IMR-90 (cell line): ENCODE measurements around the gene ZNF524. TPM values are rescaled to one million over a fixed set of nuclear protein-coding genes. Genes with fewer than 3 reads are reported as not detected.

Source experiments
- ATAC-seq: fragments of 200-7000 bp; cut with Tn5 transposase; 2 replicates; pipeline ENCODE4 v1.9.1; 2020; ENCODE audit warnings: low read depth, mild to moderate bottlenecking, moderate library complexity
- BruUV-seq: library from RNA; stranded (reverse); fragments of 400-500 nt; replicated peaks from 2 replicates; lab custom pipeline; 2021; lab: Mats Ljungman, UMichigan
- CTCF ChIA-PET: fragments of 300-600 bp; formaldehyde crosslinking; extraction: SDS; loops from one replicate; lab custom pipeline; 2021; ENCODE audit warnings: antibody characterized with exemption; lab: Yijun Ruan, JAX
- POLR2A ChIA-PET: fragments of 300-600 bp; sonication (Branson Sonifier 250); formaldehyde crosslinking; loops from one replicate; lab custom pipeline; 2022; ENCODE audit warnings: antibody characterized with exemption; ENCODE audit not compliant: unreplicated experiment; lab: Charles Lee
- DNase-seq: peaks from one replicate; pipeline ENCODE4 v3.0.0; 2013
- H2AFZ ChIP-seq: replicated peaks from 2 replicates; pipeline ENCODE3; 2013; ENCODE audit warnings: low read length, mild to moderate bottlenecking; ENCODE audit not compliant: poor library complexity
- H2AK5ac ChIP-seq: 2 replicates; pipeline ENCODE4 v1.6.1; 2013; ENCODE audit warnings: low read depth, low read length, inconsistent platforms
- H2AK9ac ChIP-seq: replicated peaks from 2 replicates; pipeline ENCODE3; 2013; ENCODE audit warnings: mild to moderate bottlenecking, low read depth, low read length, moderate library complexity; ENCODE audit not compliant: poor library complexity
- H2BK120ac ChIP-seq: 2 replicates; pipeline ENCODE4 v1.6.1; 2013; ENCODE audit warnings: low read depth, low read length, inconsistent platforms
- H2BK15ac ChIP-seq: 3 replicates; pipeline ENCODE4 v1.6.1; 2013; ENCODE audit warnings: low read depth, low read length, inconsistent platforms
- H2BK20ac ChIP-seq: 2 replicates; pipeline ENCODE4 v1.6.1; 2013; ENCODE audit warnings: low read depth, mild to moderate bottlenecking, inconsistent platforms, low read length, moderate library complexity
- H2BK5ac ChIP-seq: 2 replicates; pipeline ENCODE4 v1.6.1; 2013; ENCODE audit warnings: mild to moderate bottlenecking, low read depth, low read length, inconsistent platforms; ENCODE audit not compliant: poor library complexity, severe bottlenecking
- H3K14ac ChIP-seq: replicated peaks from 2 replicates; pipeline ENCODE4 v1.6.1; 2013; ENCODE audit warnings: low read depth, low read length, inconsistent platforms
- H3K18ac ChIP-seq: 2 replicates; pipeline ENCODE4 v1.6.1; 2013; ENCODE audit warnings: low read depth, low read length, control low read depth
- H3K23ac ChIP-seq: 2 replicates; pipeline ENCODE4 v1.6.1; 2013; ENCODE audit warnings: low read depth, low read length, inconsistent platforms
- H3K27ac ChIP-seq: 2 replicates; pipeline ENCODE4 v1.5.1; 2013; ENCODE audit warnings: mild to moderate bottlenecking, control low read depth, low read length; ENCODE audit not compliant: insufficient read depth
- H3K27me3 ChIP-seq: 2 replicates; pipeline ENCODE4 v1.6.1; 2013; ENCODE audit warnings: low read length; ENCODE audit not compliant: control insufficient read depth, insufficient read depth
- H3K36me3 ChIP-seq: 2 replicates; pipeline ENCODE4 v1.6.1; 2013; ENCODE audit warnings: low read length, mixed read lengths; ENCODE audit not compliant: control insufficient read depth, insufficient read depth
- H3K4ac ChIP-seq: 2 replicates; pipeline ENCODE4 v1.6.1; 2013; ENCODE audit warnings: low read depth, low read length, inconsistent platforms
- H3K4me1 ChIP-seq: 2 replicates; pipeline ENCODE4 v1.6.1; 2013; ENCODE audit warnings: low read length, mixed read lengths; ENCODE audit not compliant: control insufficient read depth, insufficient read depth
- H3K4me2 ChIP-seq: 2 replicates; pipeline ENCODE4 v1.6.1; 2013; ENCODE audit warnings: low read depth, mild to moderate bottlenecking, control low read depth, low read length, moderate library complexity
- H3K4me3 ChIP-seq: 2 replicates; pipeline ENCODE4 v1.5.1; 2013; ENCODE audit warnings: low read depth, mild to moderate bottlenecking, control low read depth, low read length, moderate library complexity; ENCODE audit not compliant: insufficient read depth
- H3K56ac ChIP-seq: 2 replicates; pipeline ENCODE4 v1.6.1; 2013; ENCODE audit warnings: low read length, inconsistent platforms; ENCODE audit not compliant: insufficient read depth; ENCODE audit errors: extremely low read depth
- H3K79me1 ChIP-seq, 2 experiments: 2 replicates each; pipeline ENCODE4 v1.6.1; 2013; ENCODE audit warnings: low read length in 2 of 2, inconsistent platforms in 1 of 2, low read depth in 1 of 2
- H3K9ac ChIP-seq: 2 replicates; pipeline ENCODE4 v1.6.1; 2013; ENCODE audit warnings: low read depth, low read length, control low read depth
- H3K9me1 ChIP-seq: 2 replicates; pipeline ENCODE4 v1.6.1; 2013; ENCODE audit warnings: low read length, inconsistent platforms; ENCODE audit not compliant: insufficient read depth
- H3K9me3 ChIP-seq: 2 replicates; pipeline ENCODE4 v1.6.1; 2013; ENCODE audit warnings: low read length; ENCODE audit not compliant: control insufficient read depth, insufficient read depth
- H4K20me1 ChIP-seq: 2 replicates; pipeline ENCODE4 v1.6.1; 2013; ENCODE audit warnings: low read length, inconsistent platforms; ENCODE audit not compliant: insufficient read depth
- H4K5ac ChIP-seq: 2 replicates; pipeline ENCODE4 v1.6.1; 2013; ENCODE audit warnings: mild to moderate bottlenecking, low read depth, low read length, control low read depth
- H4K8ac ChIP-seq, 2 experiments: 2 replicates each; pipeline ENCODE4 v1.6.1; 2013; ENCODE audit warnings: low read depth in 2 of 2, low read length in 2 of 2, control low read depth in 1 of 2, inconsistent platforms in 1 of 2
- H4K91ac ChIP-seq: 2 replicates; pipeline ENCODE4 v1.6.1; 2013; ENCODE audit warnings: low read depth, low read length, inconsistent platforms; ENCODE audit not compliant: insufficient read depth
- CEBPB ChIP-seq: IDR thresholded peaks from 2 replicates; pipeline ENCODE4 v1.6.1; 2012; ENCODE audit warnings: low read depth, low read length, improper control_type of control experiment
- CHD1 ChIP-seq: IDR thresholded peaks from 2 replicates; pipeline ENCODE4 v1.6.1; 2012; ENCODE audit warnings: low read depth, low read length, improper control_type of control experiment
- FOS ChIP-seq: fragments of 150-350 bp; IDR thresholded peaks from 2 replicates; pipeline ENCODE4 v1.6.1; 2016; ENCODE audit warnings: low read depth, low read length
- NFE2L2 ChIP-seq: fragments of 150-350 bp; IDR thresholded peaks from 2 replicates; pipeline ENCODE4 v1.6.1; 2016; ENCODE audit warnings: low read depth, mild to moderate bottlenecking, low read length
- POLR2A ChIP-seq: IDR thresholded peaks from 2 replicates; pipeline ENCODE4 v1.6.1; 2012; ENCODE audit warnings: mild to moderate bottlenecking, low read depth, low read length
- RCOR1 ChIP-seq: IDR thresholded peaks from 2 replicates; pipeline ENCODE4 v1.6.1; 2012; ENCODE audit warnings: mild to moderate bottlenecking, low read length, improper control_type of control experiment; ENCODE audit not compliant: insufficient replicate concordance
- RFX5 ChIP-seq: IDR thresholded peaks from 2 replicates; pipeline ENCODE4 v1.8.0; 2012; ENCODE audit warnings: low read depth, mild to moderate bottlenecking, low read length, moderate library complexity
- SMC3 ChIP-seq: fragments of 150-350 bp; IDR thresholded peaks from 2 replicates; pipeline ENCODE4 v1.6.1; 2016; ENCODE audit warnings: low read depth, mild to moderate bottlenecking, antibody characterized with exemption, low read length, moderate library complexity
- WGBS, 2 experiments: methylation state at CpG; one replicate each; pipeline versions ENCODE4 v1.1.5 to v1.1.7; 2013; ENCODE audit warnings: missing lambda C conversion rate in 2 of 2; ENCODE audit not compliant: insufficient read length in 1 of 2; ENCODE audit errors: extremely low coverage in 2 of 2; 5-methylcytosine and 5-hydroxymethylcytosine counted together
- dilution Hi-C: fragments of 300-500 bp; cut with HindIII; formaldehyde crosslinking; loops from one replicate; pipeline ENCODE4 v1.14.3; 2018; ENCODE audit warnings: low sequenced_read_pairs; ENCODE audit not compliant: unreplicated experiment
- in situ Hi-C: fragments of 300-500 bp; cut with MboI; formaldehyde crosslinking; loops from 3 replicates; pipeline ENCODE4 v1.14.3; 2019; ENCODE audit warnings: low sequenced_read_pairs, inconsistent platforms, mixed read lengths
- intact Hi-C: fragments of 100-400 bp; cut with micrococcal nuclease; formaldehyde crosslinking; loops from 2 replicates; pipeline ENCODE4 v1.10.0; 2022
- polyA plus RNA-seq, 3 experiments: library from polyadenylated mRNA; depleted of rRNA; stranded (reverse); fragments of >200 nt; gene quantifications; 2 replicates each; pipeline ENCODE4 v1.2.3, GENCODE V29; 2012; ENCODE audit warnings: low replicate concordance in 1 of 3
- total RNA-seq: library from RNA; depleted of rRNA; stranded (reverse); fragments of >200 nt; gene quantifications from 2 replicates; pipeline ENCODE4 v1.2.3, GENCODE V29; 2012

Gene ZNF524
- total and polyA plus RNA-seq, 2 of the 4 experiments (the other 2 are of a cell fraction), result 2.3 to 6.6 TPM

DNA sequence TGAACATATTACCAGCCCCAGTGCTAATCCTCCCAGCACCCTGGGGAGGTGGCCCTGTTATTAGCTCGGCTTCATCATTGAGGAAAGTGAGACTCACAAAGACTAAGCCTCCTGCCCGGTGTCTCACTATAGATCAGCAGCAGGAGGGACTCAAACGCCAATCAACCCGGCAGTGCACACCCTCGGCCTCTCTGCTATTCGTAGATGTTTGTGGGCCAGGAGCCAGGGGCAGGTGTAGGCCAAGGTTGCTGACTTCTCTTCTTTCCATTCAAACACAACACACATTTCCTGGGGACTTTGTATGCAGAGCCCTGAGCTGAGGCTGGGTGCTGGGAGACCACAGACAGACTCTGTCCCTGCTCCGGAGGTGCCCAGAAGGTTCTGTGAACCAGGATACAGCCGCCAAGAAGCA is 45.3 kb upstream of the ZNF524 start (continued):
- TF ChIP-seq SMC3 (no peak), NFE2L2 (no peak), RFX5 (no peak), POLR2A (no peak), CEBPB (no peak), RCOR1 (no peak)

GRCh38 chr19:55559684-55560083 is 40.4 kb upstream of the ZNF524 start:
- Histone ChIP-seq H2BK120ac (no peak overlapping the region), H3K9me3 (peaks cover 5% of the 10 kb centered on the region; the same call in 1 of the 2 replicates), H3K36me3 (no peaks in the 10 kb centered on the region), H3K23ac (no peak overlapping the region), H3K9ac (no peak overlapping the region), H2AFZ (peak overlapping the region; percentile 21), H4K5ac (no peak overlapping the region), H3K56ac (no peak overlapping the region), H4K20me1 (no peaks in the 10 kb centered on the region), H2AK9ac (no peak overlapping the region), H3K14ac (no peak overlapping the region), H3K4ac (no peak overlapping the region), H3K4me1 (no peaks in the 10 kb centered on the region), H3K4me2 (no peak overlapping the region), H4K8ac (no peak overlapping the region), H4K91ac (no peak overlapping the region), H2BK15ac (no peak overlapping the region), H3K27me3 (peaks cover 7% of the 10 kb centered on the region), H2BK20ac (no peak overlapping the region), H2AK5ac (no peak overlapping the region), H3K9me1 (no peaks in the 10 kb centered on the region), H3K79me1 (no peaks in the 10 kb centered on the region), H2BK5ac (no peak overlapping the region), H3K4me3 (no peak overlapping the region), H3K27ac (no peak overlapping the region), H3K18ac (no peak overlapping the region)
- dilution Hi-C loops, result no loop called here
- DNase-seq, result no peak
- TF ChIP-seq RCOR1, result no peak
- no peak for TF ChIP-seq RFX5
- no peak for TF ChIP-seq CEBPB
- no peak for TF ChIP-seq SMC3
- no peak for TF ChIP-seq FOS
- TF ChIP-seq CHD1, result no peak
- ATAC-seq, result no peak
- BruUV-seq, result no TSS peak
- ChIA-PET CTCF (no interaction called here), POLR2A (no interaction called here)
- 60% methylated on average over 2 of the region's 9 CpGs; no CpG with 5 or more reads in 1 of the 2 experiments for WGBS, 2 experiments
- in situ Hi-C loops, result no loop called here
- intact Hi-C loops, result no loop called here
